ENCODE results near the gene ADAMTSL2. TPM values are rescaled to one million over a fixed set of nuclear protein-coding genes. Genes with fewer than 3 reads are reported as not detected.

ADAMTSL2 gene
- total and polyA plus RNA-seq, 4 donors, result 1.8 to 18.2 (median 7.7) TPM

DNA sequence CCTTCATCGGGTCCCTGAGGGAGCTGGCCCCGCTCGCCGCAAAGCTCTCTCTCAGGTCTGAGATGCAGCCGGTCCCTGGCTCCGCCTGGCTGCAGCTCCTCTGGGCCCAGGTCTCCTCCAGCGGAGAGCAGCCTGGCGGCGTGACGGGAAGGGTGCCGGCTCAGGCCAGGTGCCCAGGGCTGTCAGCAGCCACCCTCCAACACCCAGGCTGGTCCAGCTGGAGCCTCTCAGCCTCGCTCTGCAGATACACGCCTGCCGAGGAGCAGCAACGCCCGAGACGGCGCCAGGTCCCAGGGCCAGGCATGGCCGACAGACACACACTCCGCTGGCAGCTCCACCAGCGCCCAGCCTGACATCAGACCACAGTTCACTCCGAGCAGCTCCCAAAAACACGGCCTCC lies 49.1 kb downstream of the ADAMTSL2 start:
- Histone ChIP-seq H3K9ac (ENCODE audit: low read depth in 1 of 2, low read length in 2 of 2) (no peak overlapping the region), H3K36me3 (ENCODE audit: control insufficient read depth in 4 of 4, insufficient read depth in 3 of 4, low read depth in 1 of 4, low read length in 3 of 4) (no peaks in the 10 kb centered on the region), H3K9me3 (ENCODE audit: control insufficient read depth in 4 of 4, low read length in 3 of 4) (no peaks in the 10 kb centered on the region), H3K27me3 (ENCODE audit: control insufficient read depth in 4 of 4, insufficient read depth in 4 of 4, low read length in 3 of 4) (peaks cover 0 to 6% (median 0%) of the 10 kb centered on the region in 4 donors), H3K27ac (ENCODE audit: low read depth in 1 of 2, low read length in 2 of 2) (peak overlapping the region; percentile 47 to 58), H3K4me3 (ENCODE audit: low read depth in 1 of 3, low read length in 3 of 3) (no peak overlapping the region), H3K4me1 (ENCODE audit: control insufficient read depth in 4 of 4, insufficient read depth in 4 of 4, low read length in 3 of 4) (no peaks in the 10 kb centered on the region)
- TF ChIP-seq YY1 (IDR thresholded peaks at IDR 0.05) (no peak), JUND (IDR thresholded peaks at IDR 0.05) (no peak), FOXA2 (IDR thresholded peaks at IDR 0.05) (no peak), NR2F2 (IDR thresholded peaks at IDR 0.05) (no peak), HNF4A (conservative IDR thresholded peaks at IDR 0.05) (no peak), HNF4G (IDR thresholded peaks at IDR 0.05) (no peak), RAD21 (IDR thresholded peaks at IDR 0.05) (no peak), RXRA (IDR thresholded peaks at IDR 0.05) (no peak), GABPA (IDR thresholded peaks at IDR 0.05 in 1 of 2, conservative IDR thresholded peaks at IDR 0.05 in 1 of 2) (no peak)
- TF ChIP-seq, protein P1, sequence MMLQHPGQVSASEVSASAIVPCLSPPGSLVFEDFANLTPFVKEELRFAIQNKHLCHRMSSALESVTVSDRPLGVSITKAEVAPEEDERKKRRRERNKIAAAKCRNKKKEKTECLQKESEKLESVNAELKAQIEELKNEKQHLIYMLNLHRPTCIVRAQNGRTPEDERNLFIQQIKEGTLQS (IDR thresholded peaks at IDR 0.05), result no peak
- TF ChIP-seq, protein P2, sequence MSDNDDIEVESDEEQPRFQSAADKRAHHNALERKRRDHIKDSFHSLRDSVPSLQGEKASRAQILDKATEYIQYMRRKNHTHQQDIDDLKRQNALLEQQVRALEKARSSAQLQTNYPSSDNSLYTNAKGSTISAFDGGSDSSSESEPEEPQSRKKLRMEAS (IDR thresholded peaks at IDR 0.05), result no peak
- TF ChIP-seq, protein P3, sequence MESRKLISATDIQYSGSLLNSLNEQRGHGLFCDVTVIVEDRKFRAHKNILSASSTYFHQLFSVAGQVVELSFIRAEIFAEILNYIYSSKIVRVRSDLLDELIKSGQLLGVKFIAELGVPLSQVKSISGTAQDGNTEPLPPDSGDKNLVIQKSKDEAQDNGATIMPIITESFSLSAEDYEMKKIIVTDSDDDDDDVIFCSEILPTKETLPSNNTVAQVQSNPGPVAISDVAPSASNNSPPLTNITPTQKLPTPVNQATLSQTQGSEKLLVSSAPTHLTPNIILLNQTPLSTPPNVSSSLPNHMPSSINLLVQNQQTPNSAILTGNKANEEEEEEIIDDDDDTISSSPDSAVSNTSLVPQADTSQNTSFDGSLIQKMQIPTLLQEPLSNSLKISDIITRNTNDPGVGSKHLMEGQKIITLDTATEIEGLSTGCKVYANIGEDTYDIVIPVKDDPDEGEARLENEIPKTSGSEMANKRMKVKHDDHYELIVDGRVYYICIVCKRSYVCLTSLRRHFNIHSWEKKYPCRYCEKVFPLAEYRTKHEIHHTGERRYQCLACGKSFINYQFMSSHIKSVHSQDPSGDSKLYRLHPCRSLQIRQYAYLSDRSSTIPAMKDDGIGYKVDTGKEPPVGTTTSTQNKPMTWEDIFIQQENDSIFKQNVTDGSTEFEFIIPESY (IDR thresholded peaks at IDR 0.05), result no peak
- no peak for DNase-seq (ENCODE audit: low spot score)
- 84% methylated on average over 23 of the region's 23 CpGs for WGBS

DNA sequence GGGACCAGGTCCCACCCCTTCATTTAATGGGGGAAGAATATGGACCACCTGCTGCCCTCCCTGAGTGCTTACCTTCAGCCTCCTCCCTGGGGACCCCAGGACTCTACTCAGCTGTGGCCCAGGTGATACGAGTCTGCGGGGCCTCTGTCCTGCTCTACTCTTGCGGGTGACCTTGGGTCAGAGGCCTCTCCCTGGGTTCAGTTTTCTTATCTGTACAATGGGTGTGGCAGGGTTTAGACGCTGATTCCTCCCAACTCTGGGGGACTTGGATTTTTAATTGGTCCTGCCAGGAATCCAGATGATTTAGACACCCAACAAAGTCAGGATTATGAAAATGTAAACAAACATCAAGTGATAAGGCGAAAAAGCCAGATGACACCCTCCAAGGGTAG lies 49.7 kb downstream of the ADAMTSL2 start:
- Histone ChIP-seq H3K9me3 (ENCODE audit: control insufficient read depth in 4 of 4, low read length in 3 of 4) (no peaks in the 10 kb centered on the region), H3K27me3 (ENCODE audit: control insufficient read depth in 4 of 4, insufficient read depth in 4 of 4, low read length in 3 of 4) (peaks cover 0 to 6% (median 0%) of the 10 kb centered on the region in 4 donors), H3K4me3 (ENCODE audit: low read depth in 1 of 3, low read length in 3 of 3) (no peak overlapping the region), H3K27ac (ENCODE audit: low read depth in 1 of 2, low read length in 2 of 2) (peak overlapping the region; percentile 47 to 58), H3K4me1 (ENCODE audit: control insufficient read depth in 4 of 4, insufficient read depth in 4 of 4, low read length in 3 of 4) (no peaks in the 10 kb centered on the region), H3K36me3 (ENCODE audit: control insufficient read depth in 4 of 4, insufficient read depth in 3 of 4, low read depth in 1 of 4, low read length in 3 of 4) (no peaks in the 10 kb centered on the region), H3K9ac (ENCODE audit: low read depth in 1 of 2, low read length in 2 of 2) (no peak overlapping the region)
- no peak for DNase-seq (ENCODE audit: low spot score)
- peak; percentile 67 for TF ChIP-seq NR2F2 (IDR thresholded peaks at IDR 0.05)
- TF ChIP-seq JUND (IDR thresholded peaks at IDR 0.05), result no peak
- 53% methylated on average over 5 of the region's 5 CpGs for whole genome bisulfite sequencing

DNA sequence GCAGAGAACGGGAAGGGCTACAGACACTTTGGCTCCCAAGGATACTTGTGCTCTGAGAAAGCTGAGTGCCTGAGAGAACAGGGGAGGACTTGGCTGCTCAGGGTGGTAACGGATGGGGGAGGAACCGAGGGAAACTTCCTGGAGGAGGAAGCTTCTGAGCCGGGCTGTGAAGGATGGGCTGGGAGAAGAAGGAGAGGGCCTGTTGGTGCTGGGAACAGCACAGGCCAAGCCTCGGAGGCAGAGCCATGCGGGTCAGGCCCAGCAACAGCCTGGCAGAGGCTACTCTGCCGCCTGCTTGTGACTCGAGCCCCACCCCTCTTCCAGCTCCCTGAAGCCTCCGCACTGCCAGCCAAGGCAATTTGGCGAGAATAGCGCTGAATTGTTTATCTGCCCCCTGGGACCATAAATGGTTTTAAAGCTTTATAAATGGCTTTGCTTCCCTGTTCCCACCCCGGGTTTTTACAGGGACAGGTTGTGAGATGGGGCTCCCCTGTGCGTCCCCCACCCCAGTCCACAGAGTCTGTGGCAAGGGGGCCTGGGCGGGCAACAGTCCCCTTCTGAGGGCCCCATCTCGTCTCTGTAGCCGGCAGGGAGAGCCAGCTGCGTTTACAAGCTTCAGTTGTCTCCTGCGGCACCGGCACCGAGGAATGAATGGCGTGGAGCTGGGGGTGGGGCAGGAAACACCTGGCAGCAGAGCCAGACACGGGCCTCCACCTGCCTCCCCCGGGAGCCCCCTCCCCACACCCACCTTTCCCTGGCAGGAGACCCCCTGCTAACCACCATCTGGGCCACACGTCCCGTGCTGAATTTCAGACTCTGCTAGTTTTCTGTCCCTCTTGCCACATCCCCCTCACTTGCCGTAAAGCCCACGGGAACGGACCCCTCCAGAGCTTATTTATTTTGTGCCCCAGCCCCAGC lies 50.3 kb downstream of the ADAMTSL2 start:
- Histone ChIP-seq H3K36me3 (ENCODE audit: control insufficient read depth in 4 of 4, insufficient read depth in 3 of 4, low read depth in 1 of 4, low read length in 3 of 4) (no peaks in the 10 kb centered on the region), H3K9me3 (ENCODE audit: control insufficient read depth in 4 of 4, low read length in 3 of 4) (no peaks in the 10 kb centered on the region), H3K27me3 (ENCODE audit: control insufficient read depth in 4 of 4, insufficient read depth in 4 of 4, low read length in 3 of 4) (peaks cover 0 to 6% (median under 1%) of the 10 kb centered on the region in 4 donors), H3K27ac (ENCODE audit: low read depth in 1 of 2, low read length in 2 of 2) (peak overlapping the region in 1 of 2 donors; percentile 58), H3K4me1 (ENCODE audit: control insufficient read depth in 4 of 4, insufficient read depth in 4 of 4, low read length in 3 of 4) (no peaks in the 10 kb centered on the region), H3K4me3 (ENCODE audit: low read depth in 1 of 3, low read length in 3 of 3) (no peak overlapping the region), H3K9ac (ENCODE audit: low read depth in 1 of 2, low read length in 2 of 2) (no peak overlapping the region)
- DNase-seq (ENCODE audit: low spot score), result no peak
- no peak for TF ChIP-seq TAF1 (conservative IDR thresholded peaks at IDR 0.05)
- TF ChIP-seq FOXA2 (IDR thresholded peaks at IDR 0.05), result no peak
- TF ChIP-seq, protein P1 (IDR thresholded peaks at IDR 0.05), result no peak
- no peak for TF ChIP-seq YY1 (IDR thresholded peaks at IDR 0.05)
- TF ChIP-seq FOXA1 (IDR thresholded peaks at IDR 0.05), result no peak
- TF ChIP-seq GABPA (IDR thresholded peaks at IDR 0.05 in 1 of 2, conservative IDR thresholded peaks at IDR 0.05 in 1 of 2), result no peak
- TF ChIP-seq RAD21 (IDR thresholded peaks at IDR 0.05), result no peak
- TF ChIP-seq HNF4A (conservative IDR thresholded peaks at IDR 0.05), result no peak
- TF ChIP-seq, protein P3 (IDR thresholded peaks at IDR 0.05), result no peak
- 24% methylated on average over 28 of the region's 28 CpGs for WGBS
